NT2/D1 (cell line): ENCODE results near the gene MITF.
"Not testable (repeated sequence)": the region's sequence is repeated elsewhere in the genome, so short reads cannot be mapped to it uniquely, and the experiment has no call there.

ENCODE experiments used
- DNase-seq: peaks from one replicate; pipeline ENCODE4 v3.0.0-alpha.2; 2011; ENCODE audit warnings: low read depth, low spot score
- H3K27me3 ChIP-seq: 2 replicates; pipeline ENCODE4 v1.6.0; 2011; ENCODE audit warnings: mild to moderate bottlenecking; ENCODE audit not compliant: insufficient read length, insufficient read depth
- H3K36me3 ChIP-seq: 2 replicates; pipeline ENCODE4 v1.6.1; 2011; ENCODE audit warnings: mild to moderate bottlenecking, low read length, mixed read lengths; ENCODE audit not compliant: insufficient read depth, insufficient read length
- H3K4me1 ChIP-seq: 2 replicates; pipeline ENCODE4 v1.5.1; 2011; ENCODE audit not compliant: insufficient read depth, insufficient read length
- H3K4me3 ChIP-seq: 2 replicates; pipeline ENCODE4 v1.5.1; 2011; ENCODE audit warnings: low read depth; ENCODE audit not compliant: insufficient read length
- H3K9ac ChIP-seq: 2 replicates; pipeline ENCODE4 v1.6.0; 2011; ENCODE audit warnings: low read depth; ENCODE audit not compliant: insufficient read length
- H3K9me3 ChIP-seq: 2 replicates; pipeline ENCODE4 v1.5.1; 2011; ENCODE audit warnings: mild to moderate bottlenecking, low read length; ENCODE audit not compliant: insufficient read depth
- SUZ12 ChIP-seq: IDR thresholded peaks from 2 replicates; pipeline ENCODE4 v1.6.1; 2011; ENCODE audit not compliant: insufficient read length, insufficient read depth; ENCODE audit errors: extremely low read depth
- YY1 ChIP-seq: IDR thresholded peaks from 2 replicates; pipeline ENCODE4 v1.6.1; 2011; ENCODE audit not compliant: insufficient read length, insufficient read depth
- ZNF274 ChIP-seq: IDR thresholded peaks from 2 replicates; pipeline ENCODE4 v1.6.1; 2011; ENCODE audit warnings: mild to moderate bottlenecking, low read depth, low read length

MITF gene

GRCh38 chr3:69901802-69902201, 162.5 kb downstream of the MITF start:
- H3K9me3 ChIP-seq: no peaks in the 10 kb centered on the region
- no peaks in the 10 kb centered on the region for H3K4me1 ChIP-seq
- H3K9ac ChIP-seq: no peak overlapping the region
- DNase-seq: no peak
- H3K36me3 ChIP-seq: no peaks in the 10 kb centered on the region
- H3K4me3 ChIP-seq: no peak overlapping the region
- H3K27me3 ChIP-seq: no peaks in the 10 kb centered on the region
- TF ChIP-seq ZNF274 (no peak), SUZ12 (no peak), YY1 (no peak)

- Histone ChIP-seq H3K9me3 (no peaks in the 10 kb centered on the region), H3K27me3 (no peaks in the 10 kb centered on the region), H3K36me3 (no peaks in the 10 kb centered on the region), H3K4me3 (no peak overlapping the region), H3K4me1 (no peaks in the 10 kb centered on the region), H3K9ac (no peak overlapping the region)
- no peak for TF ChIP-seq YY1
- no peak for TF ChIP-seq ZNF274
- no peak for TF ChIP-seq SUZ12
- no peak for DNase-seq
Observed at GRCh38 chr3:69902386-69902785, 163.1 kb downstream of the MITF start.

- peaks cover 17% of the 10 kb centered on the region; the same call in 1 of the 2 replicates for H3K9me3 ChIP-seq
- H3K4me1 ChIP-seq: no peaks in the 10 kb centered on the region
- no peak for TF ChIP-seq YY1
- H3K27me3 ChIP-seq: no peaks in the 10 kb centered on the region
- DNase-seq: no peak
- no peak overlapping the region for H3K9ac ChIP-seq
- no peak overlapping the region for H3K4me3 ChIP-seq
- H3K36me3 ChIP-seq: no peaks in the 10 kb centered on the region
Observed at GRCh38 chr3:69906351-69906966, 167.2 kb downstream of the MITF start.

- DNase-seq: no peak
- Histone ChIP-seq H3K4me3 (no peak overlapping the region), H3K9ac (no peak overlapping the region), H3K36me3 (no peaks in the 10 kb centered on the region), H3K27me3 (no peaks in the 10 kb centered on the region), H3K4me1 (no peaks in the 10 kb centered on the region), H3K9me3 (peaks cover 17% of the 10 kb centered on the region; the same call in 1 of the 2 replicates)
- TF ChIP-seq ZNF274: no peak
- no peak for TF ChIP-seq SUZ12
- TF ChIP-seq YY1: no peak
Observed at GRCh38 chr3:69907554-69907953, 168.3 kb downstream of the MITF start.

GRCh38 chr3:69909859-69910258, 170.6 kb downstream of the MITF start:
- not testable (repeated sequence) for H3K27me3 ChIP-seq, H3K4me1 ChIP-seq, H3K4me3 ChIP-seq, DNase-seq, H3K9ac ChIP-seq, H3K36me3 ChIP-seq
- peaks cover 17% of the 10 kb centered on the region; the same call in 1 of the 2 replicates for H3K9me3 ChIP-seq

- Histone ChIP-seq H3K4me3 (no peak overlapping the region), H3K9ac (no peak overlapping the region), H3K4me1 (no peaks in the 10 kb centered on the region), H3K36me3 (no peaks in the 10 kb centered on the region), H3K9me3 (peaks cover 28% of the 10 kb centered on the region), H3K27me3 (no peaks in the 10 kb centered on the region)
- DNase-seq: no peak
- TF ChIP-seq ZNF274: no peak
- TF ChIP-seq YY1: no peak
- TF ChIP-seq SUZ12: no peak
Observed at GRCh38 chr3:69913422-69913821, 174.2 kb downstream of the MITF start.

- Histone ChIP-seq H3K4me1 (no peaks in the 10 kb centered on the region), H3K36me3 (no peaks in the 10 kb centered on the region), H3K27me3 (no peaks in the 10 kb centered on the region), H3K4me3 (no peak overlapping the region), H3K9ac (no peak overlapping the region), H3K9me3 (peaks cover 21% of the 10 kb centered on the region)
- no peak for TF ChIP-seq SUZ12
- TF ChIP-seq YY1: no peak
- TF ChIP-seq ZNF274: no peak
- no peak for DNase-seq
Observed at GRCh38 chr3:69914395-69914794, 175.1 kb downstream of the MITF start.

- H3K9me3 ChIP-seq: peaks cover 11% of the 10 kb centered on the region
- H3K9ac ChIP-seq: no peak overlapping the region
- TF ChIP-seq SUZ12: no peak
- no peak for TF ChIP-seq YY1
- no peak for TF ChIP-seq ZNF274
- no peak for DNase-seq
- no peaks in the 10 kb centered on the region for H3K27me3 ChIP-seq
- no peaks in the 10 kb centered on the region for H3K4me1 ChIP-seq
- H3K36me3 ChIP-seq: no peaks in the 10 kb centered on the region
- no peak overlapping the region for H3K4me3 ChIP-seq
Observed at GRCh38 chr3:69915726-69916125, 176.5 kb downstream of the MITF start.

GRCh38 chr3:69920009-69920408, 180.7 kb downstream of the MITF start:
- peaks cover 11% of the 10 kb centered on the region for H3K9me3 ChIP-seq
- not testable (repeated sequence) for H3K36me3 ChIP-seq, H3K9ac ChIP-seq, H3K4me1 ChIP-seq, DNase-seq, H3K4me3 ChIP-seq, H3K27me3 ChIP-seq
